GM20431 (cell line): ENCODE results near the gene DBNL.

ENCODE experiments used
- in situ Hi-C: fragments of 300-500 bp; cut with MseI, MboI; formaldehyde crosslinking; loops from one replicate; pipeline ENCODE4 v1.15.0; 2020; ENCODE audit warnings: low sequenced_read_pairs; ENCODE audit not compliant: unreplicated experiment

The DBNL gene

DNA sequence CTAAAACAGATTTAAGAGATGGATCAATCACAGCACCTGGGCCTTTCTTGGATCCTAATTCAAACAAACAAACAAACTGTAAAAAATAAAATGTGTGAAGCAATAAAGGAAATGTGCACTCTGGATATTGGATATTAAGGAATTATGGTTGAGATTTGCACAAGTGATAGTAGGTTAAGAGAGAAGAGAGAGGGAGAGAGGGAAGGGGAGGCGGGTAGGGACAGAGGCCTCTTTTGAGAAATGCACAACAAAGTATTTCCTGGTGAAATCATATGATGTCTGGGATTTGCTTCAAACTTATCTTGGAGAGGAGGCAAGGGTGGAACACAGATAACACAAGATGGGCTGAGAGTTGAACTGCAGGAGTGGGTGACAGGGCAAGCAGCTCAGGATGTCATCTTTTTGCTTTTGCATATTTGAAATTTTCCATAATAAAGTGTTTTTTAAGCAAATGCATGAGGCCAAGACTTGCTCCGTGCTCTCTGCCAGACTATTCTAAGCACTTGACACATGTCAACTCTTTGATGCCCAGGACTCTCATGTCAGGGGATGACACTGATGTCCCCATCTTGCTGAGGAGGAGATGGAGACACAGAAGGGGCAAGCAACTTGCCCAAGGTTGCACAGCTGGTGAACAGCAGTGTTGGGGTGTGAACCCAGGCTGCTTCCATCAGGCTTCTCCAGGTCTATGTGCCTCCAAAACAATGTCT lies 50.5 kb downstream of the DBNL start:
- in situ Hi-C loops, result no loop called here

DNA sequence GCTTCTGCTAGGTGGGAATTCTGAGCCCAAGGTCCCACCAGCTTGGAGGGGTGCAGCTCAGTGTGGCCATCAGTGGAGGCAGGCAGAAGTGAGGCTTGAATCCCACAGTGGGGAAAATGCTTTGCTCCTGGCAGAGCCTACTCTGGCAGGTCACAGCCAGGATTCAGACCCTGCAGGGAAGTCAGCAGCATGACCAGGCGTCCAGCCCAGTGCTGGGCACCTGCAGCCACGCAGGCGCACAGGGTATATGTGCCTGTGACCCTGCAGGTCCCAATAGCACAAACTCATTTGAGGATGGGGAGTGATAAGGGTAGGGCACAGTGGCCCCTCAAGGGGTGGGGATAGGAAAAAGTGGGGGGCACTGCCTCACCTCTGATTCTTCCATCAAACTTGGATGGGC lies 51.3 kb downstream of the DBNL start:
- in situ Hi-C loops, result no loop called here

DNA sequence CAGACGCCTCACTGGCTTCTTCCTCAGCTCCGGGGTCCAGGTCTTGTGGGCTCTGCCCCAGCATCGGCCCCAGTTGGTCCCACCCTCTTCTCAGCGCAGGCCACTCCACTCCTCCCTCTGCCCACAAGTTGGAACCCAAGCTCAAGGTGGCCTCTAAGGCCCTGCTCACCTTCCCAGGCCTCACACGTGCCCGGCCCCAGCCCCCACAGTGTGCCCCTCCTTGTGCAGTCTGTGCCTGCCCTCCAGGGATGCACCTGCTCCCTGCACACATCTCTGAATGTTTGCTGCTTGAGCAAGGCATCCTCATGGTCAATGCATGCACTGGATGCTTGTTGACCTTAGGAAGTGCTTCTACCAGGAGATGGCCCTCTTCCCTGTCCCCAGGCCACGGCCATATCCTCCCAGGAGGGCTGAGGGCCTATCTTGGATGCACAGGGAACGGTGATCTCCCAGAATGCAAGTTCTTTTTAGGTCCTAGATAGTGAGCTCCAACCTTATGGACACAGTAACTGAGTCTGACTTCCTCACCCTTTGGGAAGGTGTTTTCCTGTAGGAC lies 51.9 kb downstream of the DBNL start:
- in situ Hi-C loops, result no loop called here

DNA sequence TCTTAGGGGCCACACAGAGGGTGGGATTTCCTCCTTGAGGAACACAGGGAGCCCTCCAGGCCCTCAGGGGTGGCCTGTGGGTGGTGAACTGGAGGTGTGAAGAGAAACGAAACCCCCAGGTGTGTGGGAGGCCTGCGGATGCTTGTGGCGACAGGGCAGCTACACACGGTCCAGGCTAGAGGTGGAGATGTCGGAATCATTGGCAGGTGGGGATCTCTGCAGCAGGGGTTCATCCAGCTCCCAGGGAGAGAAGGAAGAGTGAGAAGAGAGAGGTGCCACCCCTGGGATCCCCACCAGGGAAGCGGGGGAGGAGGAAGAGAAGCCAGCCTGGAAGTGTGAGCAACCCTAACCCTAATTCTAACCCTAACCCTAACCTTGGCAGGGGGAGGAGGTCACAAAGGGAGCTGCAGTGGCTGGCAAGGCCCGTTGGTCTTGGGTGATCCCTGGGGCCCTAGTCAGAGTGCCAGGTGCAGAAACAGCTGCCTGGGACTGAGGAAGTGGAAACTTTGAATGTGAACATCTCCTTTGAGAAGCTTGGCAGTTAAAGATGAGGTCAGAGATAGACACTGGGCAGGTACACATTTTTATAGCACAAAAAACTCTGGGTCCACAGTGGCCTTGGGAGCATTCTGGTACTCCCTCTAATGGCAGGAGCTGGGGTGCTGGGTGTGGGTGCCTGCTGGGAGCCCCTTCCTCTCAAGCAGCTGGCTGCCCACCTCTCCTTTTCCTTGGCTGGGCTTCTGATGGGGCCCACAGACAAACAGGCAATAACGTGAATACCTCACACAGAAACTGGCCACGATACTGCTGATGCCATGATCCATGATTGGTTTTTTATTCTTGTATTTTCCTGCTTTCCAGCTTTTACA lies 52.8 kb downstream of the DBNL start:
- in situ Hi-C loops, result no loop called here

DNA sequence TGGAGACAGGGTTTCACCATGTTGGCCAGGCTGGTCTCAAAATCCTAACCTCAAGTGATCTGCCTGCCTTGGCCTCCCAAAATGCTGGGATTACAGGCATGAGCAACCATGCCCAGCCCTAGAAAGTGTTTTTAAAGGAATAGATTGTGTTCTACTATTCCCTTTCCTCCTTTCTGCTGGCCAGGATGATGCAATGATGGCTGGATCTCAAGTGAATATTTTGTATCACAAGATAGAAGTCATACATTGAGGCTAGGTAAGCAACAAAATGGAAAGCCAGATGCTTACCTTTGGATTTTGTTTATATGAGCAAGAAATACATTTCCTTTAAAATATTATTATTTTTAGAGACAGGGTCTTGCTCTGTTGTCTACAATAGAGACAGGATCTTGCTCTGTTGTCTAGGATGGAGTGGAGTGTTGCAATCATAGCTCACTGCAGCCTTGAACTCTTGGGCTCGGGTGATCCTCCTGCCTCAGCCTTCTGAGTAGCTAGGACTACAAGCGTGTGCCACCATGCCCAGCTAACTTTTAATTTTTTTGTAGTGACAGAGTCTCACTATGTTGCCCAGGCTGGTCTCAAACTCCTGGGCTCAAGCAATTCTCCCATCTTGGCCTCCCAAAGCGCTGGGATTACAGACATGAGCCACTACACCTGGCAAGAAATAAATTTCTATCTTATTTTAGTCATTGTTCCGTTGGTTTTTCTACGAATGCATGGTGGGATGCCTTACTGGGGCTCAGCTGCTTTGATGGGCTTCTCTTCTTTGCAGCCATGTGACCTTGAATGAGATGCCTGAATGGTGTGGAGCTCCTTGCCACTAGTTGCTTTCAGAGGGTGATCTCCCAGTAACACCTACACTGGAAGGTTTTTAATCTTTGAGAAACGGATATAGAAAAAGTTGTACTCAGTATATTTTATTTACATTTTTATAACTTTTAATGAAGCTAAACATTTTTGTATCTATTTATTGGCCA lies 53.9 kb downstream of the DBNL start:
- in situ Hi-C loops, result no loop called here

DNA sequence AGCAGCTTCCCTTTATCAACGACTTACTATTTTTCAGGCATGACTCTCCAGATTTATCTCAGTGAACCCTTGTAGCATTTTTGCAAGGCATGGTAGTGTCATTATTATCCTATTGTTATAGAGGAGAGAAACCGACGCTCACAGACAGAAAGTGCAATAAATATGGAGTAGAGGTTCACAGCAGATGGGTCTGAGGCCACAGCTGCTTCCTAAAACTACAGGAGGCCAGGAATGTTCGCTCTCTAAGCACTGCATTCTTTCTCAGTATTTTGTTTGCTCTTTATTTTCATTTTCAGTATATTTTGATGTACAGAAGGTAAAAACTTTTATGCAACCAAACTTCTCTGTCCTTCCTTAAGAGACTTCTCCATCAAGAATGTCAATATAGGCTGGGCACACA lies 55.2 kb downstream of the DBNL start:
- in situ Hi-C loops, result no loop called here

DNA sequence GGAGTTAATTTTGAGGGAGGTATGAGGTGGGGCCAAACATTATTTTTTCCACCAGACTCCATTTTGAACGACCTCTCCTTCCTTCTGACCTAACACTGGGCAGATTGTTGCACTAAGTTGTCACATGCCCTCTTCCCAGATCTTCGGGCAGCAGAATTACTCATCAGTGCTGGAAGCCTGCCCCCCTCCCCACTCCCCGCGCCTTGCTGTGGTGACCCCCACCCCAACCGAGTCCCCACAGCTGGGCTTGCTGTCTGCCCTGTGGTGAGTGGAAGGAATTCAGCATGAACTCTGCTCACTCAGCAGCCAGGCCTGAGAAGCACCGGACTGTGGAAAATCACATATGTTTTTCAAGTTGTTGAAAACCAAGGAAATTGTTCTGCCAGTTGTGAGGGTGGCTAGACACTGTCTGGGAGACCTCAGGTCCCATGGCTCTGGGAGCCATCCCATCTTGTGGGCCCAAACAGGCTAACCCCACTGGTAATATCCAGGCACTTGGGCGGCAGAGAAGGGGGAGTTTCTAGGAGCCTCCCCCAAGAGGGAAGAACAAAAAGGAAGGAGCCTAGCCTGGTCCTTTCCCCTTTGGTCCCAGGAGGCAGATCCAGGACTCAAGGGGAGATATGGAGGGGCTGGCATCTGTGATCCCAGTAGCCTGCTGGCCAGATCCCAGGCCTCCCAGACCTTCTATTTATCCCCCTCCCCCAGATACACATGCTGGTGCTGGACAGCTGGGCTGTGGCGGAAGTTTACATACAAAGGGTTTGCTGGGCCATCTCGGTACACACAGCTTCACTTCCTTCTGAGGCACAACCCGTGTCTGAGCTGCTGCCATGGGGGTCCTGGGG lies 56.2 kb downstream of the DBNL start:
- in situ Hi-C loops, result no loop called here

DNA sequence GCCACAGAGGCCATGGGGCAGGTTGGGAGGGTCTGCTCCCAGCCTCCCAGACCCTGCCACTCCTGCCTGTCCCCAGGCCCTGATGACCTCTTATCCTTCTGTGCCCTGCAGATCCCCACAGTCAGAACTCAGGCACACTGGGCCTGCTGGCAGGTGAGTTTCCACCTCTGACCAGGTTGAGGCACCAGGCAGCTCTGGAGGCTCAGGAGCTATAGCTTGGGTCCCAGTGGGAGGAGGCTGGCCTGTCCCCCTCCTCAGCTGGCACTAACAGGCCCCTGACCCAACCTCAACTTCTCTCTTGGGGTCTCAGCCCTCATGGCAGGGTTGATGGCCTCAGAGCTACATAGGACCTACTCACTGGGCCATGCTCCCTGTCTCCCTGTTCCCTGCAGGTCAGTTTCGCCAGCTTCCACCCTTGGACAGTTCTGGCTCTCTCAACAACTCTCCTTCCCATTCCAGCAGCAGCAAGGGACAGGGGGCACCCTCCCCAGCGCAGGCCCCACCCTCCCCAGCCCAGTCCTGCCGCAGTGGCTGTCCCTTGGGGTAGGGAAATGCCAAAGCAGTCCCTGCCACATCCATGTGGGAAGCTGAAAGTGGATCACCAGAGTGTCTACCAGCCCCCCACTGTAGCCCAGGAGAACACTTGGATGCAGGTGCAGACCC lies 56.9 kb downstream of the DBNL start:
- in situ Hi-C loops, result no loop called here

DNA sequence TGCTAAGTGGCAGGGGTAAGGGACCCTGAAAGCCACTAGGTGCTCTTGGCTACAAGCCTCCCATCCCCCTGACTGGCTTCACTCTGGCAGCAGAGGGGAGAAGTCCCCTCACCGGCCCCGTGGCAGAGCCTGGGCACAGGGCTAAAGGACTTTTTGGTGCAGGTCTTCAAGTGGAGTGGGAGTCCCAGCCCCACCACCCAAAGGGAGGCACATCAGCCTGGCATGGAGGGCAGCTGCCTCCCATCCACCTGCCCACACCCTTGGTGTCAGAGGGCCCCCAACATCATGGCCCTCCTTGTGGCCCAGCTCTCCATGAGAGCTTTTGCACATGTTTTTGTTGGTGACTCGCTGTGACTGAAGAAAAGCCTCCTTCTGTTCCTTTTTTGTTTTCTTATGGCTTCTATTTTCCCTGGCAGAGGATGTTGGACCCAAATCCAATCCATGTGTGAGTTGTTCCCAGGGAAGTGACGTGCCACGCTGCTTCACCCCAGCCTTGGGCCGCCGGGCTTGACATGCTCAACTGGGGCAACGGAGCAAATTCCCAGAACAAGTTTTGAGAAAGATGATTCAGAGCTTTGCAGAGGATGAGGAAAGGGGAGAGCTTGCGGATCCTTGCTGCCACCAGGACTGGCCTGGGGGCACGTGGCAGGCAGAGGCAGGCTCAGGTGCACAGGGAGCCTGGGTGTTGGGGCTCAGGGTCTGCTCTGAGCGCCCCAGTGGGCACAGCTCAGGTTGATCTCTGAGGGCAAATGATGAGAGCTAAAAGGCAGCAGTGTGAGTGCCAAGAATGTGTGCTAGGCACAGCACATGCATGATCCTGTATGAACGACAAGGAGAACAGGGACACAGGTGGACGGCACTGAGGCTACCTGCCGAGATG lies 57.7 kb downstream of the DBNL start:
- in situ Hi-C loops, result no loop called here

DNA sequence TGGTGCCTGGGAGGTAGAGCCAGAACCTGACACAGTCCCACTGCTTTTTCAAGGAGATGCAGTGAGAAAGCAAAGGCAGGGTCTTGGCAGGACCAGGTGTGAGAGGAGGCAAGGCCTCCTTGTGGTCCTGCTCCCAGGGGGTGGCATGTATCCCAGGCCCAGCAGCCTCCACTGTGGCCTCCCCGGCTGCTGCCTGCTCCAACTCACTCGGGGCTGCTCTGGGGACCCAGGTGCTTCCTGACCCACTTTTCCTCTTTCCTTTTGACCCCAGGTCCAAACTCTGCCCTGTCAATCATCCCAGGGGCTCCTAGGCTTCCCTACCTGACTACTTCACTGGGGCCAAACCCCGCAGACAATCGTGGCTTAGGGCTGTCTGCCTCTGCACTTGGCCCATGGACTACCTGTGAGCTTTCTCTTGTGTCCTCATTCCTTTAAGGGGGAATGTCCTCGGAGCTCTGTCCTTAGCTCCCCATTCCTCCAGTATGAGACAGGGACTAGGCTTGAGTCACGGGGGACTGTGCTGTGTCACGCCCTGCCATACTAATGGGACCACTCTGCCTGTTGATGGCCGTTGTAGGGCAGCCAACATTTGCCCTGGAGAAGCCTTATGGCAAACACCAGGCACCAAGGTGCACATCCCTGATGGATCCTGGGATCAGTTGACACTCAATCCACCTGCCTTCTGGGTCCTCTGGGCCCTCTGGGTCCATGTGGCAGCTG lies 58.5 kb downstream of the DBNL start:
- in situ Hi-C loops, result no loop called here

DNA sequence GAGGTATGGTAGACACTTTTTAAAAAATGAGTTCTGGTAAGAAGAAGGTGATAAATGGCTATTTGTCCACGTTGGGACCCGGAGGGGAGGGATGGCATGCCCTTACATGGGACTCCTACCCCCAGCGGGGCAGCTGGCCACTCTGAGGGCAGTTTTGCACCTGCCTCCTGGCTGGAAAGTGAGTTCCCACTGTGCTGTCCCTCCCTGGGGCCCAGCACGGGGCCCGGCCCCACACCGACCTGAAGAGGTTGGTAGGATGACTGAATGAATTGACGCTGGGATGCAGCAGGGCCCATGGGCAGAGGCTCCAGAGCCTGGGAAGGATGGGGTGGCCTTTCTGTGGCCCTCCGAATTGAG lies 59.0 kb downstream of the DBNL start:
- in situ Hi-C loops, result no loop called here

DNA sequence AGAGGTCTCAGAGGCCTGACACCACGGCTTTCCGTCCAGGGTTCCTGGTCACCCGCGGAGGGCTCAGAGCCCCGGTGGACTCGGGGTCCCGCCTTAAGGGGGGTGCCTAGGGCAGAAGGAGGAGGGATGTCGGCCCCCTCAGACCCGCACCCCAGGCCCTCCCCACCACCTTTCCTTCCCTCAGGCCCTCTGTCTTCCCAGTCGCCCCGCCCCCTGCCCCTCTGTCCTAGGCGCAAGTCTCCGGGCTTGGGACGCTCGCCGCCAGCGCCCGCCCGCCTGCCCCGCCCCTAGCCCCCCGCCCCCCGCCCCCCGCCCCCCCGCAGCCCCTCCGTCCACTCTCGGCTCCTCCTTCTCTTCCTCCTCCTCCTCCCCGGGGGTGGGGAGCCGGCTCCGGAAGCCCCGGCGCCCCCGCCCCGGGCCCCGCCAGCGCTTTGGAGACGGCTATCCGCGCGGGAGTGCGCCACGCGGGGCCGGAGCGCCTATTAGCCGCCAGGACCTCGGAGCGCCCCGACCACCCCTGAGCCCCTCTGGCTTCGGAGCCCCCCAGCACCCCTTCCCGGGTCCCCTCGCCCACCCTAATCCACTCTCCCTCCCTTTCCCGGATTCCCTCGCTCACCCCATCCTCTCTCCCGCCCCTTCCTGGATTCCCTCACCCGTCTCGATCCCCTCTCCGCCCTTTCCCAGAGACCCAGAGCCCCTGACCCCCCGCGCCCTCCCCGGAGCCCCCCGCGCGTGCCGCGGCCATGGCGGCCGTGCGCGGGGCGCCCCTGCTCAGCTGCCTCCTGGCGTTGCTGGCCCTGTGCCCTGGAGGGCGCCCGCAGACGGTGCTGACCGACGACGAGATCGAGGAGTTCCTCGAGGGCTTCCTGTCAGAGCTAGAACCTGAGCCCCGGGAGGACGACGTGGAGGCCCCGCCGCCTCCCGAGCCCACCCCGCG lies 59.7 kb downstream of the DBNL start, which contains the start of gene AEBP1:
AEBP1 (plus strand) TSS at position 423 of the 937 bp plus-strand sequence; CDS start at position 744, 321 bp downstream.
- in situ Hi-C loops, result no loop called here

DNA sequence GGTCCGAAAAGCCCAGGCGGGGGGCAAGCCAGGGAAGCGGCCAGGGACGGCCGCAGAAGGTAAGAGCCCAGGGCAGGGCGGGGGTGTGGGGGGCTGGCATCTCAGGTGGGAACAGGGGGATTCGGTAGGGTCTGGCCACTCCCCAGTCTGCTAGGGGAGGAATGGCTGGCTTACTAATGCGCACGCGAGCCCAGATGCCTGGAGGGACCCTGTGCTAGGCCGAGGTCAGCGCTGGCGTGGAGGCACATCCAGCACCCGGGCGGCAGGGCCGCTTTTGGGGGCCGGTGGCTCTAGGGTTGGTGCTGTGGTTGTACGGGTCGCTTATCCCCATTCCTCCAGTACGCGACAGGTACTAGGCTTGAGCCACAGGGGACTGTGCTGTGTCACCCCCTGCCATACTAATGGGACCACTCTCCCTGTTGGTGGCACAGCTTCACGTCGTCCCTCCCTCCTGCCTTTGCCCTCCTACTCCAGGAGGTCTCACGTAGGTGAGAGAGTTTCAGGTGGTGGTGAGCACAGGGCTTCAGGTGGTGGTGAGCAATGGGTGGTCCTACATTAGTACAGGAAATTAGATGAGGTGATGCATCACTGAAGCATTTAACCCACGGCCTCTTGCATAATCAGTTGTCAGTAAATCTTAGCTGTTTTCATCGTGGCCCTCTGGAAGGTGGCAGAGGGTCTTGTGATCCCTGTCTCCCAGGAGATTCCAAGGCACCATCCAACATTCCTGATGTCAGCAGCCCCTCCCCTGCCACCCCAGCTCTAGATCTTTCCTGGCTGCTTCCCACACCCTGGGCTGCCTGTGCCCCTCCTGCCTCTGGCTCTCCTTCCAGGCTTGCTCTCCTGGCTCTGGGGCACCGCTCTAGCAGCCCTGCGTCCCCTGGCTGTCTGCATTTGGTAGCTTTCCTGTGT lies 60.6 kb downstream of the DBNL start:
- in situ Hi-C loops, result no loop called here

DNA sequence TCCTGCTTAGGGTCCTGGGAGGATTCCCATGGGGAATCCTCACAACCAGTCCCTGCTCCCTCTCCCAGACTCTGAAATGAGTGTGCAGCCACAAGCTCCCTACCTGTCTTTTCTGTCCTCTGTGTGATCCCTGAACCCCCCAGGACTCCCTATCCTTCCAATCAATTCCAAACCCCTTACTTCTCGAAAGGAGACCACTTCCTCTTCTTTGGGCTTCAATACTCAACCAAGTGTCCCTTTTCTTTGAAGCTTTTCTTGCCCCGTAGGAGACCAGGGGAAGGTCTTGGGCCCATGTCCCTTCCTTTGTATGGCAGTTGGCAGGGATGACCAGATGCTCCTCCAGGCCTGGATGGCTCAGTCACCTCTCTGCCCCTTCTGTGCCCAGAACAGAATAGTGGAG lies 61.3 kb downstream of the DBNL start:
- in situ Hi-C loops, result no loop called here
